Ureter (tissue), 1 donor: ENCODE data around the gene ADCY4. TPM values are rescaled to one million over a fixed set of nuclear protein-coding genes. Genes with fewer than 3 reads are reported as not detected.

Experiments
- DNase-seq: peaks from one replicate; pipeline ENCODE4 v3.0.0-alpha.2; 2020; ENCODE audit warnings: low spot score
- total RNA-seq: library from RNA; stranded (reverse); gene quantifications from one replicate; pipeline ENCODE4 v1.2.4, GENCODE V29; 2023
- donor health status: DM: yes; HTN: yes; CAD: no.

ADCY4 gene
- total RNA-seq, 1 donor from 2014 or later: 61.7 TPM

DNA sequence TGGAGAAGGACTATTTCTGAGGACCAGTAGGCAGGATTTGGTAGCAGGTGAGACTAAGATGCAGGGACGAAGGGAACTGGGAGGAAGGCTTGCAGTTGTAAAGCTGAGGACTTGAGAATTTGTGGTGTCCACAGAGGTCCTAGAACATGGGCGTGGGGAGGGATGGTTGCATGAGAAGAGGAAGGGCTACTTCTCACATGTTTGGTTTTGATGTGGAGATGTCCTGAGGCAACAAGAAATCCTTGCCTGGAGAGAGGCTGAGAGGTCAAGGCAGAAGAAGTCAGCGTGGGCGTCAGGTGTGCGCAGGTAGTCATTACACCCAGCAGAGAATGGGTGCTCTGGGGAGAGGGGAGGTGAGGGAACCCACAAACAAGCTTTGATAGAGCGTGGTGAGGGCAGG, 57.8 kb downstream of the ADCY4 start:
- DNase-seq: no peak

DNA sequence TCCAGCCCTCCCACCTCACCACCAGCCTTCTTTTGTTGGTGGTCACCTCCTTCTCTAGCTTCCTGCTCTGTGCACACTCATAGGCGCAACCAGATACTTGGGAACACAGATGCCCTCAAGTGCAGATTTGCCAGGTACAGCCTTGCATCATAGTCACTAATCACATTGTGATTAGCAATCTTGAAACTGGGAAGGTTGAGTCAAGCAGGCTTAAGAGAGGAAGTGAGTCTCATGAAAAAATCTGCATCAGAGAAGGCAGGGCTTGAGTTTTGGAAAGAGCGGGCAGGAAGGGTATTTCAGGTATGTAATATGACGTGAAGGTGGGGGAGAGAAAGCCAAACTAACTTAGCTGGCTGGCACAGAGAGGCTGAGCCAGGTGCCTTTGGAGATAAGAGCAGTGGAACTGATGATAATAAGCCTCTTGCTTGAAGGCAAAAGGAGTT, 60.7 kb downstream of the ADCY4 start:
- DNase-seq: no peak

DNA sequence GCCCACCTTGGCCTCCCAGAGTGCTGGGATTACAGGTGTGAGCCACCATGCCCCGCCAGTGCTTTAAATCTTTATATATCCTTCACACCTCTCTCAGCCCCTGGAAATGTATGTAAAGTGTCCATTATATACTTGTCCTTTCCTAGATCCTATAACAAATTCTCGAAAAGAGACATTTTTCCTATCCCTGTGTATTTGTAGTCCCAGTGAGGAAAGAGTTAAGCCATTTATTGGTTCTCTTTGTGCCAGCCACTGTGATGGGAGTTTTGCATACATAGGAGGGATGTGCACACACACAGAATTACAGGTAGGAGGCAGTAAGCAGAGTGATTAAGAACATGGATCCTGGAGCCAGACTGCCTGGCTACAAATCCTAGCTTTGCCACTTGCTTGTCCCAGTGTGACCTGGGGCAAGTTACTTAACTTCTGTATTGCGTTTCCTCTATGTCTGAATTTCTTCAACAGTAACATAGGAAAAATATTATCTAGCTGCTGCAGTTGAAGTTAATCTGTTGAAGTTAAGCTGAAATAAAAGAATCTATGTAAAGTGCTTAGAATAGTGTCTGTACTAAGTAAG, 61.4 kb downstream of the ADCY4 start:
- DNase-seq: no peak

DNA sequence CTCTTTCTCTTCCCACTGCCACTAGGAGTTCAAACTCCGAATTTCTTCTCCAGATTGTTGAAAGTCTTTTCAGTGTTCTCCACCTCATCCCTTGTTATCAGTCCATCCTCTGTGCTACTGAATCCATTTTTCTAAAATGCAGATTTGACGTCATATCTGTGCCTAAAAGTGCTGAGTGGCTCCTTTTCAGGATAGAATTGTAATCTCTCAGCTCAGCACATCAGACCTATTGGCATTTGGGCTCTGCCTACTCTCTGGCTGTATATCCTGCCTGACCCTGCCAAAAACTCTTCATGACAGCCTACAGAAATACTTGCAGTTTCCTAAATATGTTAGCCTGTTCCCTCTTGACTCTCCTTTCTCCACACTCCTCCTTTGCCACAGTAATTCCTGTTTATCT, 62.4 kb downstream of the ADCY4 start:
- DNase-seq: no peak

DNA sequence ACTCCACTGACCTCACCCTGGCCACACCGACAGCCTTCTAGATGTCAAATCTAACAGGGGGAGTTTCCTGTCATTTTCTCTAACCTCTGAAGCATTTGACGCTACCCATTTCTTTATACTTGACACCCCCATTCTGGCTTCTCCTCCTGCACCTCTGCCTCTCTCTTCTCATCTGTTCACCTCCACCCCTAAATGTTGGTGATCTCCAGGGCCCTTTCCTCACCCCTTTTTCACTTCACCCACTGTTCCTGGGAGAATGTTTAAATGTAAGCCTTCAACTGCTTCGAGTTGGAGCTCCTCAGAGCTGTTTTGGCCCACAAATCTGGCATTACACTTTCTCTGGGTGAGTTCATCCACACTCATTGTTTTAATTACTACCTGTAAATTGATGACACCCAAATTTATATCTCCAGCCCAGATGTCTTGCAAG, 63.0 kb downstream of the ADCY4 start:
- DNase-seq: no peak

DNA sequence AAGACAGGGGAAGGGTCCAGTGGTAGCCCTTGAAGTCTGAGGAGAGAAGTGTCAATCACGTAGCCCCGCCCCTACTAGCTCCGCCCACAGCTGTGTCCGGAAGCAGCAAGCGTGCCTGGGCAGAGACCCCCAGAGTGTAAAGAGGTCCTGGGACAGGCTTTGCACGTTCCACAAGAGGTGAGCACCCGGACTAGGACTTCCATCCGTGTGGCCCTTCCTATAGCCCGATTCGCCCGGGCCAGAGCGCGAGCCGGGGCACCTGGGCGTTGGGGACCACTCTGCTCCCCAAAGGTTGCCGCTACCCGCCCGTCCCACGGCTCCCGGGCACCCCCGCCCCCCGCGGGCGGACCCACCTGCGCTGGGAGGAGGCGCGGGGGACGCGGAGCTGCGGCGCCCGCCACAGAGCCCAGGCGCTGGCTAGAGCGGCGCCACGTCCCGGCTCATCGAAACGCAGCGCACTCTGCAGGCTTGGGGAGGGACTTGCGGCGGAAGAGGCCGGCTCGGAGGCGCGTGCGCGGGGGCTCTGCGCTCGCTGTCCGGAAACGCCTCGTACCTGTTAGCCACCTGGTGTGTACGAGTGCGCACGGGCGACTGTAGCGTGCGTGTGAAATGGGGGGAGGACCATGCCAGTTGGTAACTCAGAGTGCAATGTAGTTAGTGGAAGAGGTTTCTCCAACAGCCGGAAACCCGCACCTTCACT, 63.6 kb downstream of the ADCY4 start, which contains the start of gene RABGGTA:
Gene RABGGTA (minus strand): TSS at position 464 of the 700 bp plus-strand sequence. CDS start 482 bp downstream, outside the sequence.
- peak; percentile 89 for DNase-seq

DNA sequence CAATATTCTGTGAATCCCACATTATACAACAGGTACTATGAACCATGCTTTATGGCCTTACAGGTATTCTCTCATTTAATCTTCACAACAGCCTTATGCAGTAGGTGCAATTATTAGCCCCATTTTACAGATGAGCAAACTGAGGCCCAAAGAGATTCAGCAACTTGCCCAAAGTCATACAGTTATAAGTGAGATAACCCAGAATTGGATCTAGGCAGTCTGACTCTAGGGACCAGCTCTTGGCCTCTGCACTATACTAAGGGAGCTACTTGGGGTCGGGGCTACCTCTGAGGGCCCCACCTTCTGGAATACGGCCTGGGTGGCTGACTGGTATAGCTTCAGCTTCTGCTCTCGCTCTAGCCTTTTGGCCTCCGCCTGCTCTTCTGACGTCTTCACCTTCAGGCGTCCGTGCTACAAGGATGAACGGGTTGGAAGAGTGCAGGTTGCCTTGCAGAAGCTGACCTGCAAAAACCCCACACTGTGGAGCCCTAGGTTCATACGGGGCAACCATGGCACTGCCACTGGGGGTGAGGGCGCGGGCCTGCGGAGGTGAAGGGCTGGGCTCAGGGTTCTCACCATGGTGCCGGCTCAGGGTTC, 64.2 kb downstream of the ADCY4 start:
- DNase-seq: no peak

DNA sequence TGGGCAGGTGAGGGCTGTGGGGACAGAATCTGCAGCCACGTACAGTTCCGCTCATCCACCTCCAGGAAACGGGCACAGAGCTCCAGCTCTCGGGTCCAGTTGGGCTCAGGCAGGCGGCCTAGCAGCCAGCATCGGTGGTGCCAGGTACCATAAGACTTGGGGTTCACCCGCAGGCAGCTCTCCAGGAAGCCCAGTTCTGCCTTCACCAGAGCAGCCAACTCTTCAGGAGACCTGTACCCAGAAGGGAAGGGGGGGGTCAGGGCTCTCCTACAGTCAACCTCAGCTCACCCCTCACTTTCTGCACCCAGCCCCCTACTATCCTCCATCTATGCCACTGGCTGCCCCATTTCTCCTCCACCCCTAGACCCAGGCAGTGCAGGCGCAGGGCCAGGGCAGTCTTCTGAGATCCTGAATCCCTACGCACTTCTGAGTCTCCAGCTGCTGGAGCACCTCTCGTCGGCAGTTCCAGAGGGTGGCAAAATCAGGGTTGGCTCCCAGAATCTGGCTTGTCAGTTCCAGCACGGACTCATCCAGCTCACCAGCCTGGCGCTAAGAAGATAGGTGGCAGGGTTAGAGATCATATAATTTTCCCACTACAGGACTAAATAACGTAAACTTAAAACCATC, 64.8 kb downstream of the ADCY4 start:
- no peak for DNase-seq

DNA sequence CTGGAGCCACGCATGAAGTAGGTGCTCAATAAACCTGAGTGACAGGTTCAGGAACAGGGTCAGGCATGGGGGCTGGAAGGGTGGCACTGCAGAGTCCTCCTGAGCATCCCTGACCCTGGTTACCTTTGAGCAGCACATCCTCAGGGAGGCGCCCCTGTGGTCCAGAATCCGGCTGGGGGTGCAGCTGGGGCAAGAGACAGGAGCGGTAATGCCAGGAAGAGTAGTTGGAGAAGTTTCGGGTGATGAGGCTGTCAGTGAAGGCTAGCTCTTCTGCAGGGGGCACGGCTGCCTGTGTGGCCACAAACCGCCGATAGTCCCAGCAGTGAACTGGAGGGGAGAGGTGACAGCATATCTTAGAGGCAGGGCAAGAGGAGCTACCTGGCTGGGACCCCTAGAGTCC, 65.5 kb downstream of the ADCY4 start:
- DNase-seq: no peak

Other genes starting within 250 kb of the ADCY4 start
- gene PCK2, start 240.8 kb downstream of the ADCY4 start, total RNA-seq: 116 TPM
- gene DCAF11, start 220.3 kb downstream of the ADCY4 start, total RNA-seq: 65.7 TPM
- 3.9 TPM for gene NRL, start 220.1 kb downstream of the ADCY4 start, total RNA-seq
- 0.55 TPM for gene FITM1, start 204.4 kb downstream of the ADCY4 start, total RNA-seq
- 227 TPM for gene PSME1, start 198.9 kb downstream of the ADCY4 start, total RNA-seq
- gene EMC9, start 193.5 kb downstream of the ADCY4 start, total RNA-seq: 25.7 TPM
- 213 TPM for gene PSME2, start 188.5 kb downstream of the ADCY4 start, total RNA-seq
- gene RNF31, start 187.6 kb downstream of the ADCY4 start, total RNA-seq: 86.6 TPM
- gene IRF9, start 173.8 kb downstream of the ADCY4 start, total RNA-seq: 101 TPM
- 12.6 TPM for gene REC8, start 163.0 kb downstream of the ADCY4 start, total RNA-seq
- 69.1 TPM for gene IPO4, start 146.3 kb downstream of the ADCY4 start, total RNA-seq
- gene TM9SF1, start 139.6 kb downstream of the ADCY4 start, total RNA-seq: 42.9 TPM
- gene TSSK4, start 129.4 kb downstream of the ADCY4 start, total RNA-seq: 2.1 TPM
- gene CHMP4A, start 121.6 kb downstream of the ADCY4 start, total RNA-seq: 58.6 TPM
- 17.0 TPM for gene MDP1, start 119.0 kb downstream of the ADCY4 start, total RNA-seq
- gene NEDD8, start 102.7 kb downstream of the ADCY4 start, total RNA-seq: 159 TPM
- 78.7 TPM for gene GMPR2, start 102.1 kb downstream of the ADCY4 start, total RNA-seq
- gene TINF2, start 92.4 kb downstream of the ADCY4 start, total RNA-seq: 82.5 TPM
- 7.7 TPM for gene TGM1, start 71.9 kb downstream of the ADCY4 start, total RNA-seq
- gene RABGGTA, start 63.5 kb downstream of the ADCY4 start, total RNA-seq: 36.1 TPM
- gene DHRS1, start 35.3 kb downstream of the ADCY4 start, total RNA-seq: 28.7 TPM
- gene NOP9, start 35.2 kb downstream of the ADCY4 start, total RNA-seq: 36.5 TPM
- 11.1 TPM for gene CIDEB, start 27.1 kb downstream of the ADCY4 start, total RNA-seq
- gene LTB4R2, start 24.9 kb downstream of the ADCY4 start, total RNA-seq: 8.2 TPM
- gene LTB4R, start 23.6 kb downstream of the ADCY4 start, total RNA-seq: 9.6 TPM
- gene RIPK3, start 4.9 kb upstream of the ADCY4 start, total RNA-seq: 22.4 TPM
- gene NFATC4, start 33.1 kb upstream of the ADCY4 start, total RNA-seq: 67.2 TPM
- 32.7 TPM for gene NYNRIN, start 63.9 kb upstream of the ADCY4 start, total RNA-seq
- gene CBLN3, start 94.6 kb upstream of the ADCY4 start, total RNA-seq: 2.2 TPM
- 72.9 TPM for gene KHNYN, start 94.9 kb upstream of the ADCY4 start, total RNA-seq
- gene SDR39U1, start 107.7 kb upstream of the ADCY4 start, total RNA-seq: 73.5 TPM
- 2.2 TPM for gene CMA1, start 173.2 kb upstream of the ADCY4 start, total RNA-seq
- 1.9 TPM for gene CTSG, start 241.2 kb upstream of the ADCY4 start, total RNA-seq